ENCODE results near the gene DENR.
"Not testable (repeated sequence)": the region's sequence is repeated elsewhere in the genome, so short reads cannot be mapped to it uniquely, and the experiment has no call there.

DENR gene

DNA sequence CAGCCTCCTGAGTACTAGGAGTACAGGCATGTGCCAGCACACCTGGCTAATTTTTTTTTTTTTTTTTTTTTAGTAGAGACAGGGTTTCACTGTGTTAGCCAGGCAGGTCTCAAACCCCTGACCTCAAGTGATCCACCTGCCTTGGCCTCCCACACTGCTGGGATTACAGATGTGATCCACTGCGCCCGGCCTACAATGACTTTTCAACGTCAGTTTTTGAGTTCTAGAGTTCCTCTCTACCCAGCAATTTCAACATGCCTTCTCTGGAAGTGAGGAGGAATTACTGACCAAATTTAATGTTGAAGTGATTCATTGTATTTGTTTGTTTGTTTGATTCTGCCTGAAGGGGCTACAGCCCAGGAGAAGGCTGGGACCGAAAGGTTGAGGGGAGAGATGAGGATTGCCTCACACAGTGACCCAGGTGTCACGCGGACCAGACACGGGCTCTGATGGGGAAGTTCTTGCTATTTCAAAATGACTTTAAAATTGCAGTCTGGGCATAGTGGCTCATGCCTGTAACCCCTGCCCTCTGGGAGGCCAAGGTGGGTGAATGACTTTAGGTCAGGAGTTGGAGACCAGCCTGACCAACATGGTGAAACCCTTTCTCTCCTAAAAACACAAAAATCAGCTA lies 8.6 kb upstream of the DENR start:
- DNase-seq, result no peak

DNA sequence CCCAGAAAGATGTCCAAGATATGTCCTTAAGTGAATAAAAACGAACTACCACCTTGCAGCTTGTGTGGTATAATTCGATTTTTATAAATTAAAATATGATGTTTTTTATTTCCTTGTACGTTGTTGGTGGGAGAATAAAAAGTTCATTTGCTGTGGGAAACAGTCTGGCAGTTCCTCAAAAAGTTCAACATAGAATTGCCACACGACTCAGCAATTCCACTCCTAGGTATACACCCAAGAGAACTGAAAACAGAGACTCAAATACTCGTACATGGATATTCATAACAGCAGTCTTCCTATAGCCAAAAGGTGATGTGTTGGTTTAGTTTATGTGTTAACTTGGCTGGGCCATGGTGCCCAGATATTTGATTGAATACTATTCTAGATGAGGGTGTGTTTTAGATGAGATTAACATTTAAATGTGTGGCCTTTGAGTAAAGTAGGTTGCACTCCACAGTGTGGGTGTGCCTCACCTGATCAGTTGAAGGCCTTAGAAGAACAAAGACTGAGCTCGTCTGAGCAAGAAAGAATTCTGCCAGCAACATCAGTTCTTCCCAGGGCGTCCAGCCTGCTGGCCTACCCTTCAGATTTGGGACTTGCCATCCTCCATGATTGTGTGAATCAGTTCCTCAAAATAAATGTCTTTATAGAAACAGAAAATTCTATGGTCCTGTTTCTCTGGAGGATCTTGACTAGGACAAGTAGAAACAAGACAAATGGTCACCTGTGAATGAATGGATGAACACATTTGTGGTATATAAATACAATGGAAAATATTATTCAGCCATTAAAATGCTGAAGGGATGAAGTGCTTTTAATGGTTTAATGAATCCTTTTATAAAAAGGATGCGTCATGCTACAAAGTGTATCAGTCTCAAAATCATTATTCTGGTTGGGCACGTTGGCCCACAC lies 5.1 kb upstream of the DENR start:
- DNase-seq, result no peak

DNA sequence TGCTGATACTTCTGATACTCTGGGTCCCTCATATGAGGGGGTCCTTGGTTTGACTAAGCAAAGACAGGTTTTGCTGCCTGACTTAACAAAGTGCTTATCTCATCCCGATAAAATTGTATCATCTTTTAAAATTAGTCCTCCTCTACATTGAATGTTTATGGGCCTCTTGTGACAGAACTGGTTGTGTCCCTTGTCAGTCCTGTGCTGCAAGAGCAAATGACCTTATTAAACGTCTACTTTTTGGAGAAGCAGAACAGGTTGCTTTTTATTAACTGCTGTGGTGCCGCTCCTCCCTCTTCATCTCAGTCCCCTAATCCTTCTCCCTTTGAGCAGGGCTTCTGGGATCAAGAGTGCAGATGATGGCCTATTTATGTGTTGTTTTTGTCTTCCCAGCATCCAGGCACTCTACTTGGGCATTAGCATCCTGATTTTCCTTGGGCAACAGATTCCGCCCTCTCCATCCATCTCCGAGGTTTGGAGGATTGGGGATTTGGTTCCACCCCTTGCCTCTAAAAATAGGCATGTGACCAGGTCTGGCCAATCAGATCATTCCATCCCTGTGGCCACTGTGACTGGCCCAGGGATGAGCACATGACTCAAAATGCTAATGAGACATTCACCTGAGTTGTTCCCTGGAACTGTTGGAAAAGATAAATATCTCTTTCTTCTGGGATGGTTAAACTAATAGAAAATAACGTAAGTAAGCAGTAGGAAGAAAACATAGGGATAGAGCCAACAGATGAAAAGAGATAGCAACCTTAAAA lies 2.9 kb upstream of the DENR start:
- no peak for DNase-seq

GRCh38 chr12:122750781-122751515 lies 1.7 kb upstream of the DENR start:
- DNase-seq, result not testable (repeated sequence)

GRCh38 chr12:122753319-122753650 lies 661 bp downstream of the DENR start:
- DNase-seq, result no peak

DNA sequence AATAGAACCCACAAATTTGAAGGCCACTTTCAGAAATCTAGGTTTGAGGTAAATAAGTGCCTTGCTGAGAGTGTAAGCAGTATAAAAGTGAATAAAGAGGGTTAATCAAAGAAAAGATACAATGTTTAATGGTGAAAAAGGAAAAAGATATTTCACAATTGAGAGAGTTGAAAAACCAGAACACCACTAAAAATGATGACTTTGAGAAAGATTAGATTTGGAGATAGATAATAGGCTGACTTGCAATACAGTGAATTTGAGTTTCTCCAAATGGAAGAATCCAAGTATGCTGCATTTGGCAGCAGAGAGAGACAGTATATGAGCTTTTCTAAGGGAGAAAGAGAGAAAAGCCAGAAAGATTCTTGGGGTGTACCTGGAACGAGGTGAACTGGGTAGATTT lies 2.2 kb downstream of the DENR start:
- DNase-seq, result no peak

GRCh38 chr12:122757568-122757967 lies 4.9 kb downstream of the DENR start:
- no peak for DNase-seq

- no peak for DNase-seq
Measured at GRCh38 chr12:122785503-122785902, 32.9 kb downstream of the DENR start.

DNA sequence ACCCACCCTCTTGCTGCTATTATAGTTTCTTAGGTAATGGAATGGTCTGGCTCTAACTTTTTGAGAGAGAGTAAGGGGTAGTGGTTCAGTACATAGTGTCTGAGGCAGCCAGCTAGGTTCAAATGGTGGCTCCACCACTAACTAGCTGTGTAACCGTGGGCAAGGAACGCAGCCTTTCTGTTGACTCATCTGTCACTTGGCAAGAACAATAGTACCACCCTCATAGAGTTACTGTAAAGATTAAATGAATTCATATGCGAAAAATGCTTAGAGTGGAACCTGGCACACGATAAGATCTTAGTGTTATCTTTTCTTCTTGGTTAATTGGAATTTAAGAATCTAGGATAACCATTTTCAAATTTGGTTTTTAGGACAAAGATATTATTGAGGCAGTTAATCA lies 35.8 kb downstream of the DENR start:
- no peak for DNase-seq

DNA sequence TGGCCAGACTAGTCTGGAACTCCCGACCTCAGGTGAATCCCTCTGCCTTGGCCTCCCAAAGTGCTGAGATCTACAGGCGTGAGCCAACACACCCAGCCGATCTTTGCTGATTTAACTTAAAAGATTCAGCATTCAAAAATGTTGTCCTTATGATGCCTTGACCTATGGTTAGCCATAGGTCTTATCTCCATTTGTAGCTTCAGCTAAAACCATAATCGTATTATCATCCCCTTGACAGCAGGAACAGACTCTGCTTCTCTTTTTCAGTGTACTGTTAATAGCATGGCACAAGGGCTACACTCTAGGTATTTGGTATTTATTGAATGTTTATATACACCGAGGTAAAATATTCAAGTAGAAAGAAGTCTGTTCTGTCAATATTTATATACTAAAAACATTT lies 37.0 kb downstream of the DENR start:
- no peak for DNase-seq

DNA sequence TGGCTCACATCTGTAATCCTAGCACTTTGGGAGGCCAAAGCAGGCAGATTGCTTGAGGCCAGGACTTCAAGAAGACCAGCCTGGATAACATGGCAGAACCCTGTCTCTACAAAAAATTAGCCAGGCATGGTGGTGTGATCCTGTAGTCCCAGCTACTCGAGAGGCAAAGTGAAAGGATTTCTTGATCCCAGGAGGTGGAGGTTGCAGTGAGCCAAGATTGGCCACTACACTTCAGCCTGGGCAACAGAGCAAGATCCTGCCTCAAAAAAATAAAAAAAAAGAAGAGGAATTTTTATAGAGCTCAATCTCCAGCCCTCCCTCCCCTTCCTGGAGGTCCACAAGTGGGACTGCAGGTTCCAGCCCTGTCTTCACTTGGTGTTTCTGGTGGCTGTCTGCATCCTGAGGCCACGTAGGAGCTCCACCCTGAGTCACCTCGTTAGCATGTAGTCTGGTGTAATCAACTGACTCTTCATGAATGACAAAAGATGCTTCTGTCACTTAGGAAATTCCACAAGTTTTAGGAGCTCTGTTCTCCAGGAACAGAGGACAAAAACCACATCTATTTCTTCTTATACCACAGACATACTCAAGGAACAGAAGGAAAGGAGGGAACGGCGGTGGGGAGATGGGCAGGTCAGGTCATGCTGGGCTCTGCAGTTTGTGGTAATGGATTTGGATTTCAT lies 37.9 kb downstream of the DENR start:
- no peak for DNase-seq

GRCh38 chr12:122793685-122794106 lies 41.1 kb downstream of the DENR start:
- DNase-seq, result peak; percentile 49 to 54

DNA sequence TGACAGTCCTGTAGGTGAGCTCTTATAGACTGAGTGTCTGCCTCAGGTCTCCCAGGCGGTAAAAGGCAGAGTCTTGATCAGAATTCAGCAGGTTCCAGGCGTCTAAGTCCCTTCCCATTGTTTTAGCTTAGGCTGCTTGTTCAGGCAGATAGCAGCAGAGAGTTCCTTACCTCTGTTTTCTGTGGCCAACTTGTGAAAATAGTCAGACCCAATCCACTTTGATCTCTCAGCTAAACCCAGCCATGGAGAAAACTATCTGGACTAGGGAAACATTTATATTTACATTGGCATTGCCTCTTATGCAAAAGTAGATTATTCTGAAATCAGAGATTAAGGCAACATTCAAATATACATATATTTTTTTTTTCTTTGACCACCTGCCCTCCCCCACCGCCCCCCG lies 43.2 kb downstream of the DENR start:
- DNase-seq, result no peak

- DNase-seq, result no peak
Measured at GRCh38 chr12:122799641-122800243, 47.1 kb downstream of the DENR start.

DNA sequence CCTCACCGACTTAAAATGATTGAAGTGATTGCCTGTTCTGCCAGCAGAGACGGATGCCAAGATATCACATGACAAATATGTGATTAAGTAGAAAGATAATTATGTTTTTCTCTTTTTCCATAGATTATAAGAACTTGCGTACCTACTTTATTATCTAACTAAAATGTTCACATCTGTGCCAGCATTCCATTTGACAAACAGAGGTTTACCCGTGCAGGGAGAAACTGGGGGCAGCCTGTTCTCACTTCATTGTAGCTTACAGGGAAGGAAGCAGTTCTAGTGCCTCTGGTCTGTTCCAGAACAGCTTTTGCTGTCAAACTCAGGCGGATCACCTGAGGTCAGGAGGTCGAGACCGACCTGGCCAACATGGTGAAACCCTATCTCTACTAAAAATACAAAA lies 51.3 kb downstream of the DENR start:
- no peak for DNase-seq

DNA sequence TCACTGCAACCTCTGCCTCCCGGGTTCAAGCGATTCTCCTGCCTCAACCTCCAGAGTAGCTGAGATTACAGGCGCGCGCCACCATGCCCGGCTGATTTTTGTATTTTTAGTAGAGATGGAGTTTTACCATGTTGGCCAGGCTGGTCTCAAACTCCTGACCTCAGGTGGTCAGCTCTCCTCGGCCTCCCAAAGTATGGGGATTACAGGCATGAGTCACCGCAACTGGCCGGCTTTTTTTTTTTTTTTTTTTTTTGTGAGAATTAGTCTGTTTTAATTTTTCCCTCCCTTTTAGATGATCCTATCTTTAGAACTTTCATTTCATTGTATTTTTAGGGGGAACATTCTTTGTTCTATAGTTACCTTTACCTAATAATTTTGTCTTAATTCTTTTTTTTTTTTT lies 52.3 kb downstream of the DENR start:
- DNase-seq, result not testable (repeated sequence)

- DNase-seq, result no peak
Measured at GRCh38 chr12:122807651-122808050, 55.0 kb downstream of the DENR start.

GRCh38 chr12:122811777-122812176 lies 59.2 kb downstream of the DENR start:
- DNase-seq, result no peak

- DNase-seq, result no peak
Measured at GRCh38 chr12:122813310-122813713, 60.7 kb downstream of the DENR start.

GRCh38 chr12:122819209-122819785 lies 66.7 kb downstream of the DENR start:
- no peak for DNase-seq

DNA sequence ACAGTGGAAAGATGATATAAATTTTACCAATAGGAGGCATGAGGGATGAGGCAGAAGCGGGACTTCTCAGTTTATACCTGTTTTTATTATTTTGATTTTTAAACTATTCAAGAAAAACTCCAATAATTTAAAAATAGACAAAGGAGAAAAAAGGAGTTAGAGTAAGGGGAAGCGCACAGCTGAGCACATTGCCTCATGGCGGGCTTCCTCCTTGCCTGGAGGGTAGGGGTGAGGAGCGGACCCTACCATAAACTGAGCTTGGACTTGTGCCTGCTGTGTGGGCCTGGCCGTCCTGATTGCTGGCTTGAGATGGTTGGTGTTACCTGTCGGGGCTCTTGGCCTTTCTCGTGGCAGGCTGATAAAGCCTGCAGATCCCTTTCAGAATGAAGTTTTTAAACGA lies 67.5 kb downstream of the DENR start:
- DNase-seq, result no peak
